SK-N-SH (cell line): ENCODE results near the gene CASS4. TPM values are rescaled to one million over a fixed set of nuclear protein-coding genes. Genes with fewer than 3 reads are reported as not detected.

ENCODE experiments used
- CTCF ChIA-PET: fragments of 300-600, 350-600 bp; formaldehyde crosslinking; extraction: SDS; loops from one replicate; lab custom pipeline; 2021; lab: Yijun Ruan, JAX
- POLR2A ChIA-PET: fragments of 350-600 bp; sonication (Branson Sonifier 250); formaldehyde crosslinking; extraction: SDS; loops from one replicate; lab custom pipeline; 2020; ENCODE audit warnings: antibody characterized with exemption, inconsistent platforms; lab: Yijun Ruan, JAX
- DNase-seq: peaks from one replicate; pipeline ENCODE4 v3.0.0; 2012
- H2AFZ ChIP-seq: fragments of 200-600 bp; sonication (generic); 2 replicates; pipeline ENCODE4 v1.8.1; 2016; ENCODE audit warnings: antibody characterized with exemption, mild to moderate bottlenecking, low read depth
- H3F3A ChIP-seq: fragments of 200-600 bp; sonication (generic); replicated peaks from 2 replicates; pipeline ENCODE3; 2016; ENCODE audit warnings: antibody characterized with exemption, mild to moderate bottlenecking; ENCODE audit not compliant: insufficient read depth
- H3K27ac ChIP-seq, 2 experiments: fragments of 200-500 bp in 1 of 2; fragments of 200-600 bp in 1 of 2; sonication (Bioruptor generic) in 1 of 2; sonication (generic), shearing (Covaris generic) in 1 of 2; 2 replicates each; pipeline versions ENCODE4 v1.5.1 to v1.6.1; 2014 to 2016; ENCODE audit warnings: low read depth in 2 of 2, inconsistent platforms in 1 of 2, low read length in 1 of 2, mild to moderate bottlenecking in 1 of 2, mixed read lengths in 1 of 2
- H3K27me3 ChIP-seq: fragments of 200-600 bp; sonication (generic), shearing (Covaris generic); 2 replicates; pipeline ENCODE4 v1.6.1; 2016; ENCODE audit warnings: mixed run types; ENCODE audit not compliant: insufficient read depth
- H3K36me3 ChIP-seq, 2 experiments: fragments of 200-500 bp in 1 of 2; fragments of 200-600 bp in 1 of 2; sonication (Bioruptor generic) in 1 of 2; sonication (generic) in 1 of 2; replicated peaks in 1 of 2; 2 replicates each; pipeline versions ENCODE3 to v1.5.1; 2014 to 2016; ENCODE audit warnings: low read length in 1 of 2, mild to moderate bottlenecking in 1 of 2; ENCODE audit not compliant: insufficient read depth in 2 of 2, control insufficient read depth in 1 of 2
- H3K4me1 ChIP-seq, 2 experiments: fragments of 200-500 bp in 1 of 2; fragments of 200-600 bp in 1 of 2; sonication (Bioruptor generic) in 1 of 2; sonication (generic), shearing (Covaris generic) in 1 of 2; 2 replicates each; pipeline versions ENCODE4 v1.5.1 to v1.6.1; 2014 to 2016; ENCODE audit warnings: low read depth in 1 of 2, low read length in 1 of 2, mixed run types in 1 of 2; ENCODE audit not compliant: insufficient read depth in 2 of 2, control insufficient read depth in 1 of 2
- H3K4me2 ChIP-seq: fragments of 200-600 bp; sonication (generic), shearing (Covaris generic); 2 replicates; pipeline ENCODE4 v1.6.1; 2017; ENCODE audit warnings: mixed run types
- H3K4me3 ChIP-seq, 2 experiments: fragments of 200-500 bp in 1 of 2; fragments of 200-600 bp in 1 of 2; sonication (Bioruptor generic) in 1 of 2; sonication (generic), shearing (Covaris generic) in 1 of 2; 2 replicates each; pipeline versions ENCODE4 v1.5.1 to v1.8.1; 2014 to 2016; ENCODE audit warnings: low read depth in 2 of 2, inconsistent platforms in 1 of 2, low read length in 1 of 2, mild to moderate bottlenecking in 1 of 2, mixed read lengths in 1 of 2, moderate library complexity in 1 of 2
- H3K79me2 ChIP-seq: fragments of 200-600 bp; sonication (generic); 2 replicates; pipeline ENCODE4 v1.8.1; 2017; ENCODE audit warnings: mild to moderate bottlenecking; ENCODE audit not compliant: insufficient read depth
- H3K9ac ChIP-seq: fragments of 200-600 bp; sonication (generic); 2 replicates; pipeline ENCODE4 v1.6.1; 2017; ENCODE audit warnings: mixed run types
- H3K9me2 ChIP-seq: fragments of 200-600 bp; sonication (generic); 2 replicates; pipeline ENCODE4 v1.6.1; 2017; ENCODE audit warnings: mixed run types
- H3K9me3 ChIP-seq: fragments of 200-600 bp; sonication (generic); 2 replicates; pipeline ENCODE4 v1.6.1; 2017; ENCODE audit warnings: mixed run types, mild to moderate bottlenecking, moderate library complexity
- H4K20me1 ChIP-seq: fragments of 200-600 bp; sonication (generic); 2 replicates; pipeline ENCODE4 v1.6.1; 2017; ENCODE audit warnings: mild to moderate bottlenecking, mixed run types; ENCODE audit not compliant: insufficient read depth
- CHD2 ChIP-seq: fragments of 150-350 bp; IDR thresholded peaks from 2 replicates; pipeline ENCODE4 v1.6.1; 2018; ENCODE audit warnings: low read length; ENCODE audit not compliant: partially characterized antibody
- CTCF ChIP-seq: fragments of 200-600 bp; sonication (generic); IDR thresholded peaks from 2 replicates; pipeline ENCODE4 v1.6.1; 2017; ENCODE audit warnings: antibody characterized with exemption, mild to moderate bottlenecking, moderate library complexity
- FOXJ3 ChIP-seq: sonication (generic); formaldehyde crosslinking; IDR thresholded peaks from 2 replicates; pipeline ENCODE4 v1.5.1; 2020; ENCODE audit warnings: mild to moderate bottlenecking, missing genetic modification reagents
- FOXM1 ChIP-seq: IDR thresholded peaks from 2 replicates; pipeline ENCODE4 v1.4.0; 2012; ENCODE audit warnings: low read depth, mild to moderate bottlenecking
- GABPA ChIP-seq: IDR thresholded peaks from 2 replicates; pipeline ENCODE4 v1.4.0; 2012; ENCODE audit warnings: low read depth, mild to moderate bottlenecking
- JUND ChIP-seq: IDR thresholded peaks from 2 replicates; pipeline ENCODE4 v1.4.0; 2012
- MAX ChIP-seq: IDR thresholded peaks from 2 replicates; pipeline ENCODE4 v1.4.0; 2012; ENCODE audit warnings: low read depth
- NFIC ChIP-seq: IDR thresholded peaks from 2 replicates; pipeline ENCODE4 v1.4.0; 2012; ENCODE audit warnings: borderline replicate concordance
- NRF1 ChIP-seq: IDR thresholded peaks from 2 replicates; pipeline ENCODE4 v1.6.1; 2012; ENCODE audit warnings: low read depth, mild to moderate bottlenecking, low read length
- REST ChIP-seq: IDR thresholded peaks from 2 replicates; pipeline ENCODE4 v1.6.1; 2012; ENCODE audit warnings: mild to moderate bottlenecking, low read depth, low read length, moderate library complexity
- RFX5 ChIP-seq: IDR thresholded peaks from 2 replicates; pipeline ENCODE4 v1.6.1; 2012; ENCODE audit warnings: mild to moderate bottlenecking, improper control_type of control experiment, low read length
- SMC3 ChIP-seq: IDR thresholded peaks from 2 replicates; pipeline ENCODE4 v1.6.1; 2012; ENCODE audit warnings: low read depth, low read length, improper control_type of control experiment
- TAF1 ChIP-seq: IDR thresholded peaks from 2 replicates; pipeline ENCODE4 v1.6.1; 2012; ENCODE audit warnings: low read depth, mild to moderate bottlenecking, low read length, moderate library complexity, borderline replicate concordance
- WGBS: methylation state at CpG from one replicate; pipeline ENCODE4 v1.1.6; 2017; ENCODE audit warnings: low lambda C conversion rate; 5-methylcytosine and 5-hydroxymethylcytosine counted together
- polyA plus RNA-seq, 3 experiments: library from polyadenylated mRNA; depleted of rRNA; stranded (reverse); fragments of >200 nt; gene quantifications; 2 replicates each; pipeline ENCODE4 v1.2.3, GENCODE V29; 2012
- TF ChIP-seq, protein P1 (sequence below): IDR thresholded peaks from 2 replicates; pipeline ENCODE4 v1.4.0; 2012; ENCODE audit warnings: low read depth, borderline replicate concordance
- TF ChIP-seq, protein P2 (sequence below): IDR thresholded peaks from 2 replicates; pipeline ENCODE4; 2012

Gene CASS4, protein sequence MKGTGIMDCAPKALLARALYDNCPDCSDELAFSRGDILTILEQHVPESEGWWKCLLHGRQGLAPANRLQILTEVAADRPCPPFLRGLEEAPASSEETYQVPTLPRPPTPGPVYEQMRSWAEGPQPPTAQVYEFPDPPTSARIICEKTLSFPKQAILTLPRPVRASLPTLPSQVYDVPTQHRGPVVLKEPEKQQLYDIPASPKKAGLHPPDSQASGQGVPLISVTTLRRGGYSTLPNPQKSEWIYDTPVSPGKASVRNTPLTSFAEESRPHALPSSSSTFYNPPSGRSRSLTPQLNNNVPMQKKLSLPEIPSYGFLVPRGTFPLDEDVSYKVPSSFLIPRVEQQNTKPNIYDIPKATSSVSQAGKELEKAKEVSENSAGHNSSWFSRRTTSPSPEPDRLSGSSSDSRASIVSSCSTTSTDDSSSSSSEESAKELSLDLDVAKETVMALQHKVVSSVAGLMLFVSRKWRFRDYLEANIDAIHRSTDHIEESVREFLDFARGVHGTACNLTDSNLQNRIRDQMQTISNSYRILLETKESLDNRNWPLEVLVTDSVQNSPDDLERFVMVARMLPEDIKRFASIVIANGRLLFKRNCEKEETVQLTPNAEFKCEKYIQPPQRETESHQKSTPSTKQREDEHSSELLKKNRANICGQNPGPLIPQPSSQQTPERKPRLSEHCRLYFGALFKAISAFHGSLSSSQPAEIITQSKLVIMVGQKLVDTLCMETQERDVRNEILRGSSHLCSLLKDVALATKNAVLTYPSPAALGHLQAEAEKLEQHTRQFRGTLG
- polyA plus RNA-seq (2012; rRNA removed), result 0.02 TPM in 1 of 2 replicates, not detected in the other
- 0.03 TPM in 1 of 2 replicates, not detected in the other for polyA plus RNA-seq (2012; cell fraction: cytosol; rRNA removed)
- 0.02 and 0.06 TPM in 2 replicates for polyA plus RNA-seq (2012; cell fraction: nucleus; rRNA removed)

- Histone ChIP-seq H3K9ac (no peak within 1 kb of the TSS), H3K9me3 (no peaks in the 10 kb centered on the region), H3K27me3 (no peaks in the 10 kb centered on the region), H3K9me2 (no peaks in the 10 kb centered on the region), H3K27ac (no peak within 1 kb of the TSS), H3K4me3 (no peak within 1 kb of the TSS), H3K79me2 (no peaks in the 10 kb centered on the region), H3K36me3 (peaks cover 7% of the 10 kb centered on the region in 2 experiments), H3K4me2 (no peak within 1 kb of the TSS), H3K4me1 (no peaks in the 10 kb centered on the region), H2AFZ (no peak within 1 kb of the TSS), H4K20me1 (no peaks in the 10 kb centered on the region), H3F3A (no peaks in the 10 kb centered on the region)
- ChIA-PET POLR2A (no interaction called here), CTCF (interaction anchor here (0.6 kb wide), 1 partner anchor 11 kb away, joined by 3 read pairs; no protein-coding TSS in a partner anchor)
- WGBS, result 91% methylated on average over 10 of the region's 10 CpGs
- no peak for DNase-seq
- TF ChIP-seq GABPA (no peak), CHD2 (no peak), NRF1 (no peak)
Measured at GRCh38 chr20:56411759-56412472, at the start of gene CASS4. Gene CASS4, plus strand, starts transcription at chr20:56412260. Its CDS starts 199 bp downstream, at chr20:56412459.

DNA sequence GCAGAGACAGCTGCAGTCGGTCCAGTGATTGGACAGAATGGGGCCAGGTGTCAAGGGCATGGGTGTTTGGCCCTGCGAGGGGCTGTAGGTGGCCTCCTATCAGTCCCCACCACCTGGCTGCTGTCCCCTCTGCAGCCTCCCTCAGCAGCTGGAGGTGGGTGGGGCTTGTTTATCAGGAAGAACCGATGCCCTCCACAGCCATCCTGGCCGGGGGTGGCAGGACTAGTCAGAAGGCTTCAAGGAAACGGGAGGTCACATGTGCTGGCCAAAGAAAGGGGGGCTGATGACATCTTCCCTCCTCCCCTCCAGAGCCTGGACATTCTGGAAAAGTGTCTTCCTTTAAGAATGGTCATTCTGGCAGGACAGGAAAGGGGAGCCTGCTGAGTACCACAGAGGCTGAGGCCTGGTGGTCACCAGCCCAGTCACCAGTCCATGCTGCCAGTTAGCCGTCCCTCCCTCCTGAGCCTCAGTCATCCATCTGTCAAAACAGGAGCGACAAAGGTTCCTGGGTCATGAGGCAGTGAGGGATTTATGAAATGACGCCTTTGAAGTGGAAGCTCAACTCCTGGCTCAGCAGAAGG, 49.1 kb upstream of the CASS4 start:
- Histone ChIP-seq H3K9me2 (no peaks in the 10 kb centered on the region), H3K4me1 (peaks cover 0 to 14% of the 10 kb centered on the region in 2 experiments; a peak in 2 of 4 replicates), H3K9me3 (no peaks in the 10 kb centered on the region), H3F3A (peaks cover 11% of the 10 kb centered on the region), H3K79me2 (peaks cover 46% of the 10 kb centered on the region), H3K36me3 (peaks cover 16 to 24% of the 10 kb centered on the region in 2 experiments), H3K9ac (no peak overlapping the region), H3K27me3 (no peaks in the 10 kb centered on the region), H3K27ac (no peak overlapping the region), H2AFZ (no peak overlapping the region), H3K4me2 (no peak overlapping the region), H3K4me3 (no peak overlapping the region), H4K20me1 (no peaks in the 10 kb centered on the region)
- ChIA-PET CTCF (no interaction called here), POLR2A (no interaction called here)
- 89% methylated on average over 5 of the region's 8 CpGs for WGBS
- DNase-seq, result no peak
- TF ChIP-seq, protein P1, sequence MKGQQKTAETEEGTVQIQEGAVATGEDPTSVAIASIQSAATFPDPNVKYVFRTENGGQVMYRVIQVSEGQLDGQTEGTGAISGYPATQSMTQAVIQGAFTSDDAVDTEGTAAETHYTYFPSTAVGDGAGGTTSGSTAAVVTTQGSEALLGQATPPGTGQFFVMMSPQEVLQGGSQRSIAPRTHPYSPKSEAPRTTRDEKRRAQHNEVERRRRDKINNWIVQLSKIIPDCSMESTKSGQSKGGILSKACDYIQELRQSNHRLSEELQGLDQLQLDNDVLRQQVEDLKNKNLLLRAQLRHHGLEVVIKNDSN, result no peak
- TF ChIP-seq SMC3 (no peak), RFX5 (no peak), CTCF (no peak), NRF1 (no peak), MAX (no peak), FOXJ3 (CRISPR knock-in tag) (no peak), FOXM1 (no peak), TAF1 (no peak), JUND (no peak), REST (no peak), NFIC (no peak)
- TF ChIP-seq, protein P2, sequence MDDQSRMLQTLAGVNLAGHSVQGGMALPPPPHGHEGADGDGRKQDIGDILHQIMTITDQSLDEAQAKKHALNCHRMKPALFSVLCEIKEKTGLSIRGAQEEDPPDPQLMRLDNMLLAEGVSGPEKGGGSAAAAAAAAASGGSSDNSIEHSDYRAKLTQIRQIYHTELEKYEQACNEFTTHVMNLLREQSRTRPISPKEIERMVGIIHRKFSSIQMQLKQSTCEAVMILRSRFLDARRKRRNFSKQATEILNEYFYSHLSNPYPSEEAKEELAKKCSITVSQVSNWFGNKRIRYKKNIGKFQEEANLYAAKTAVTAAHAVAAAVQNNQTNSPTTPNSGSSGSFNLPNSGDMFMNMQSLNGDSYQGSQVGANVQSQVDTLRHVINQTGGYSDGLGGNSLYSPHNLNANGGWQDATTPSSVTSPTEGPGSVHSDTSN, result no peak
